Activated CD8-positive, alpha-beta memory T cell treated with anti-CD3 and anti-CD28 coated beads for 48 hours (primary cell): ENCODE data around the gene PBOV1.
"Not testable (repeated sequence)": the region's sequence is repeated elsewhere in the genome, so short reads cannot be mapped to it uniquely, and the experiment has no call there.

Experiments used
- DNase-seq, 3 experiments: peaks; one replicate each; pipeline ENCODE4 v3.0.0-alpha.2; 2020; ENCODE audit warnings: low read depth in 2 of 3, low spot score in 2 of 3

The PBOV1 gene

GRCh38 chr6:138238368-138238767 lies 20.1 kb upstream of the PBOV1 start:
- no peak for DNase-seq

GRCh38 chr6:138237463-138237862 lies 19.2 kb upstream of the PBOV1 start:
- no peak for DNase-seq

GRCh38 chr6:138235693-138236092 lies 17.4 kb upstream of the PBOV1 start:
- no peak for DNase-seq

GRCh38 chr6:138235205-138235604 lies 16.9 kb upstream of the PBOV1 start:
- no peak for DNase-seq

- DNase-seq = no peak
These were observed 16.1 kb upstream of the PBOV1 start for GRCh38 chr6:138234363-138234762.

- DNase-seq = no peak
These were observed 13.1 kb upstream of the PBOV1 start for GRCh38 chr6:138231381-138231886.

- DNase-seq = no peak
These were observed 12.6 kb upstream of the PBOV1 start for GRCh38 chr6:138230759-138231380.

GRCh38 chr6:138230221-138230620 lies 11.9 kb upstream of the PBOV1 start:
- no peak for DNase-seq

GRCh38 chr6:138229663-138230179 lies 11.4 kb upstream of the PBOV1 start:
- no peak for DNase-seq

- no peak for DNase-seq
These were observed 10.8 kb upstream of the PBOV1 start for GRCh38 chr6:138229072-138229471.

GRCh38 chr6:138227316-138227781 lies 9.1 kb upstream of the PBOV1 start:
- no peak for DNase-seq

- DNase-seq = no peak
These were observed 8.5 kb upstream of the PBOV1 start for GRCh38 chr6:138226700-138227315.

- no peak for DNase-seq
These were observed 7.7 kb upstream of the PBOV1 start for GRCh38 chr6:138225953-138226352.

GRCh38 chr6:138222901-138223546 lies 4.7 kb upstream of the PBOV1 start:
- DNase-seq = no peak

GRCh38 chr6:138219901-138220300 lies 1.6 kb upstream of the PBOV1 start:
- no peak for DNase-seq

GRCh38 chr6:138219398-138219797 lies 1.1 kb upstream of the PBOV1 start:
- no peak for DNase-seq

GRCh38 chr6:138215093-138215782 lies 3.1 kb downstream of the PBOV1 start:
- DNase-seq = no peak

- not testable (repeated sequence) for DNase-seq
These were observed 5.8 kb downstream of the PBOV1 start for GRCh38 chr6:138212530-138212929.

- DNase-seq = no peak
These were observed 6.7 kb downstream of the PBOV1 start for GRCh38 chr6:138211601-138212000.

GRCh38 chr6:138211048-138211581 lies 7.2 kb downstream of the PBOV1 start:
- DNase-seq = no peak

GRCh38 chr6:138206862-138207261 lies 11.4 kb downstream of the PBOV1 start:
- no peak for DNase-seq
